Measurements from ENCODE around the gene MSI2. TPM values are rescaled to one million over a fixed set of nuclear protein-coding genes. Genes with fewer than 3 reads are reported as not detected.

The MSI2 gene
- total and polyA plus RNA-seq, 7 donors: 12.6 to 25.8 (median 21.3) TPM

GRCh38 chr17:57570724-57571344 lies 314.5 kb downstream of the MSI2 start:
- H3K4me3 ChIP-seq: no peak overlapping the region
- peaks cover 0 to 24% (median 22%) of the 10 kb centered on the region in 4 donors for H3K4me1 ChIP-seq
- WGBS, 2 donors: 80% methylated on average over 10 of the region's 10 CpGs
- no peaks in the 10 kb centered on the region for H3K27me3 ChIP-seq
- no peaks in the 10 kb centered on the region for H3K9me3 ChIP-seq
- no peaks in the 10 kb centered on the region for H3K36me3 ChIP-seq
- intact Hi-C loops (cut with DNase I): no loop called here
- no peak for DNase-seq
- no peak for TF ChIP-seq POLR2A (IDR thresholded peaks at IDR 0.05)
- no peak for TF ChIP-seq POLR2AphosphoS5 (IDR thresholded peaks at IDR 0.05)
- no peak for TF ChIP-seq EP300 (IDR thresholded peaks at IDR 0.05)
- H3K27ac ChIP-seq: peak overlapping the region in 2 of 4 donors; percentile 7 to 46

DNA sequence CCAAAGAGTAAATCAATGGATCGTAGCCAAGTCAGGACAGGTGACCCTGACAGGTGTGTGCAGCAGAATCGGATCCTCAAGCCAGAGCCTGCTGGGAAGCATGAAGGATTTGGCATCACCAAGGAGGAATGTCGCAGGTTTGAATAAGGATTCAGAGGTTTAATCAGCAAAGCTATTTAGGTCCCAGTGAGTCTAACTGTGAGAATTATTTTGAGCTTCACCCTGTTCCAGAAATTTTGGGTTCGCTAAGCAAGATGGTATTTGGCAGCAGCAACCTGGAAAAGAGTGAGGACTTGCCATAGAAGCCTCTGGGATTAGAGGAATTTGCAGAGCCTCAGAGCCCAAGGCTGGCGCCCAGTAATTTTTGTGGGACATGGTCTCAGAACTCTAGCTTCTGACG lies 315.7 kb downstream of the MSI2 start:
- WGBS, 2 donors: 87 to 95% methylated on average over 6 of the region's 6 CpGs
- DNase-seq: no peak
- H3K27ac ChIP-seq: no peak overlapping the region

DNA sequence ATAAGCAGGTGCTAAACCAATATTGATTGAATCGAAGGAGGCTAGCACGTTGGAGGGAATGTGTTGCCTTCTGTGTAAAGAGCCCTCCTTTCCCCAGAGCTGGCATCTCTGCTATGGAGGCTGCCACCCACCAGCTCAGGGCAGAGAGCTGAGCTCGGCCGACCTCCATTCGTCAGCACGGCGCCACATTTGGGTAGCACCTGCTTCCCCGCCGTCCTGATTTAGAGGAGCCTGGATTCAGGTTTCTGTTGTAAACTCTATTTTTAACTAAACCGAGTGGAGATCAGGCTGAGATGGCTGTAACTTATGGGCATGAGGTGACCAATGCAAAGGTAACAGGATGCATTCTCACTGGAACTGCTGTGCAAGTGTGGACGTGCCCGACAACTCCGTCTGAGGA lies 316.3 kb downstream of the MSI2 start:
- no peaks in the 10 kb centered on the region for H3K36me3 ChIP-seq
- H3K4me3 ChIP-seq: no peak overlapping the region
- H3K27me3 ChIP-seq: no peaks in the 10 kb centered on the region
- H3K27ac ChIP-seq: no peak overlapping the region
- WGBS, 2 donors: 97% methylated on average over 13 of the region's 13 CpGs
- H3K9me3 ChIP-seq: no peaks in the 10 kb centered on the region
- no peak for DNase-seq
- intact Hi-C loops (cut with DNase I): no loop called here
- peaks cover 0 to 30% (median 25%) of the 10 kb centered on the region in 4 donors for H3K4me1 ChIP-seq
- TF ChIP-seq POLR2A (IDR thresholded peaks at IDR 0.05) (no peak), CTCF (IDR thresholded peaks at IDR 0.05) (no peak), POLR2AphosphoS5 (IDR thresholded peaks at IDR 0.05) (no peak), EP300 (IDR thresholded peaks at IDR 0.05) (no peak)

More for the DNA sequence above, 315.7 kb downstream of the MSI2 start:
- Histone ChIP-seq H3K27me3 (no peaks in the 10 kb centered on the region), H3K4me3 (no peak overlapping the region), H3K4me1 (peaks cover 0 to 25% (median 22%) of the 10 kb centered on the region in 4 donors), H3K9me3 (no peaks in the 10 kb centered on the region), H3K36me3 (no peaks in the 10 kb centered on the region)
- intact Hi-C loops (cut with DNase I): no loop called here
- no peak for TF ChIP-seq CTCF (IDR thresholded peaks at IDR 0.05)
- TF ChIP-seq POLR2AphosphoS5 (IDR thresholded peaks at IDR 0.05): no peak
- no peak for TF ChIP-seq POLR2A (IDR thresholded peaks at IDR 0.05)
- no peak for TF ChIP-seq EP300 (IDR thresholded peaks at IDR 0.05)

DNA sequence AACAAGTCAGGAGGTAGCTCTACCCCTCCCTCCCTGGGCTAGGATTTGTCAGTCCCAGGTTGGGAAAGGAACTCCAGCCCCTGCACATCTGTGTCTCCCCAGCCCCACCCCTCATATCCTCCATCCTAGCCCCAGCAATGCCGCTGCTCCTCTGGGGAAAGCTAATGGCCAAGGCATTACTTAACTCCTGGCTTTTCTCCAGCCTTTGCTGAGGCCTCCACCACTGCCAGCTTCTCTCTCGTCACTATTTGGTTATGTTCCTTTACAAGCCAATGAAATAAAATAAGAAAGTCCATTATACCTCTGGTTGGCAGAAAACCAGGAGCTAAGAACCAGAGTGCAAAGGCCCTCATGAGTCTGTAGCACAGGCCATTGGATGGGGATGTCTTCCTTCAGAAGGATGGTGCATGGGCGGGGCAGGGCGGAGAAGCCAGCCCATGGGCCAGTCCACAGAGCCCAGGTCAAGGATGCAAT lies 317.8 kb downstream of the MSI2 start:
- Histone ChIP-seq H3K27me3 (no peaks in the 10 kb centered on the region), H3K4me1 (peaks cover 0 to 31% (median 25%) of the 10 kb centered on the region in 4 donors), H3K27ac (peak overlapping the region in 1 of 4 donors; percentile 41), H3K9me3 (no peaks in the 10 kb centered on the region), H3K4me3 (no peak overlapping the region), H3K36me3 (no peaks in the 10 kb centered on the region)
- intact Hi-C loops (cut with DNase I): no loop called here
- TF ChIP-seq EP300 (IDR thresholded peaks at IDR 0.05) (no peak), POLR2AphosphoS5 (IDR thresholded peaks at IDR 0.05) (peak in 3 of 4 donors; percentile 26 to 63 (median 35)), CTCF (IDR thresholded peaks at IDR 0.05) (no peak)
- 56 to 71% methylated on average over 4 of the region's 4 CpGs for WGBS, 2 donors
- DNase-seq: peak; percentile 85

GRCh38 chr17:57576744-57577143 lies 320.4 kb downstream of the MSI2 start:
- Histone ChIP-seq H3K4me1 (peaks cover 0 to 18% (median 14%) of the 10 kb centered on the region in 4 donors), H3K4me3 (no peak overlapping the region), H3K27ac (peak overlapping the region in 1 of 4 donors; percentile 64), H3K9me3 (no peaks in the 10 kb centered on the region), H3K36me3 (no peaks in the 10 kb centered on the region), H3K27me3 (no peaks in the 10 kb centered on the region)
- TF ChIP-seq POLR2A (IDR thresholded peaks at IDR 0.05): no peak
- no peak for TF ChIP-seq CTCF (IDR thresholded peaks at IDR 0.05)
- TF ChIP-seq POLR2AphosphoS5 (IDR thresholded peaks at IDR 0.05): no peak
- no peak for TF ChIP-seq EP300 (IDR thresholded peaks at IDR 0.05)
- WGBS, 2 donors: 91 to 96% methylated on average over 8 of the region's 8 CpGs
- intact Hi-C loops (cut with DNase I): no loop called here
- no peak for DNase-seq

All from sigmoid colon (tissue), 7 donors.